IPS-NIHi11 (cell line): Measurements from ENCODE around the gene TSSC4.

ENCODE experiments used
- DNase-seq: peaks from one replicate; pipeline ENCODE4 v3.0.0; 2012; ENCODE audit warnings: mixed read lengths, low spot score

TSSC4 gene

DNA sequence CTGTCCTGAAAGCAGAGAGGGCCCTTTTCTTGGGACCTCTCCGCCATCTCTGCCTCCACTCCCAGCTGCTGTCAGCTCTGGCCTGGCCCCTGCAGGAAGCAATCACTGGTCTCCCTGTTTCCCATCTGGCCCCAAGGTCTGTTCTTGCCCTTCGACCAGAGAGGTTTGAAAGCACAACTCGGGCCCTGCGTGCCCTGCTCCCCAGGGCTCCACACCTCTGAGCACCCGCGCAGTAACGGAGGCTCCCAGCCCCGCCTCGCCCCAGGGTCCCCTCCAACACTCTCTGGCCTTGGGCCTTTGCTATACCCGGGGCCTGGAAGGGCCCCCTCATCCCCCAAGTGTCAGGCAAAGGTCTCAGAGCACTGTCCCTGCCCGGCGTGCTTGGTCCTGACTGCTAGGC, 31.2 kb upstream of the TSSC4 start:
- no peak for DNase-seq

DNA sequence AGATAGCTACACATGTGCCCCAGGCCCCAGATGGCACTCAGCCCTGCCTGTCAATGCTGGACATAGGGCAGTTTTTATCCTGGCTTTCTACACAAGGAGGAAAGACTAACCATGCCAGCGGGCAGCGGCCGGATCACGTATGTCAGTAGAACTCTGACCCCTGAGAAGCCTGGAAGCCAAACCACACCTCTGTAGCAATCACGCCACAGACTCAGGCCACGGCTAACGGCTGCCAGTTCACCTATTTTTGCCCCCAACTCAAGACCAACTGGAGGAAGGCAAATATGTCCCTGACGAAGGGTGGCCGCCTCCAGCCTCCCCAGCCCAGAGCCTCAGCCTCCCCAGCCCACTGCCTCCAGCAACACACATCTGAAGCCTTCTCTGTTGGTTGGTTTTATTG, 30.7 kb upstream of the TSSC4 start:
- no peak for DNase-seq

DNA sequence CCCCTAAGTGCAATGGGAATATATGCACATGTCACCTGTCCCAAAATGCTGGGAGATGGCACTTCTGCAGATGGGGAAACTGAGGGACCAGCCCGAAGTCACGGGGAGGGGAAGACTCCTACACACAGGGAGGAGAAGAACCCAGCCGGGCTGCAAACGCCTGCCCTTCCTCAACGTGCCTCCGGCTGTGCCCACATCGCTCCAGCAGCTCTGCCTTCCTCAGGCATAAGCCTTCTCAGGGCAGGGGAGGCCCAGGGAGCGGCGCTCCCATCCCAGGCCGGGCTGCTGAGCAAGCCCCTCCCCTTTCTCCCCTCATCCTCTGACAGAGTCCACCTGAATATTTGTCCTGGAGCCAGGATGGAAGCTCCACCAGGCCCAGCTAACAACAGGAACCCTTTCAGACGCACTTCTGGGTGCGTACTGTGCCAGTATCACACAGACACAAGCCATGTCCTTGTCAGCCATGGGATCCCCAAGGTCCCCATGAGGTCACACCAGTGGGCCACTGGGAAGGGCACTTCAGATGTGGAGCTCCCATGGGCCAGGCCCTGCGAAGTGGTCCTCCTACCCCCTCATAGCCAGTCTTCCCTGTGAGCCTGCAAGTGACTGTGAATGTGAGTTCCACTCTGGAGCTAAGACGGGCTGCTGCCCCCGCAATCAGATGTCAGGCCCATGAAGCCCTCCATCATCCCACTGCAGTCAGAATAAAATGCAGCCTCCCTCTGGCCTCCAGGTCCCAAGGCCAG, 25.9 kb upstream of the TSSC4 start:
- no peak for DNase-seq

DNA sequence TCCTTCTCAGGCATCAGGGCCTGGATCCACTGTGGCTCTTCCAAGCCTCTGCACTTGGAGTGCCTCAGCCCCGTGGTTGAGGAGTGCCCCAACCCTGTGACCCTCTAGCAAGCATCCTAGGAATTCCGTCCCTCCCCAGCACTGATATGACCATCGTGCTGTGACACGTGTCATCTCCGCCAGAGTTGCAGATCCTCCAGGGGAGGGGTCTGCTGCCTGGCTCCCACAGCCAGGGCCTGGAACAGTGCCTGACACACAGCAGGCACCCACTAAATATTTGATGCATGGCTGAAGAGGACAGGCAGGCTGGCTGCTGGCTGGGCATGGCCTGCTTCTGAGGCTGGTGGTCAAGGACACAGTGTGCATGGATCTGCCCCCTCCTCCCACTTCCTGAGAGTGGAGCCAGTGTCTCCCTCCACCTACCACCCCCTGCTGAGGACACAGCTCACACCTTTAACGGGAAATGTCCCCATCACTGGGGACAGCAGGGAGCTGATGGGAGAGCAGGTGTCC, 25.2 kb upstream of the TSSC4 start:
- DNase-seq, result no peak

DNA sequence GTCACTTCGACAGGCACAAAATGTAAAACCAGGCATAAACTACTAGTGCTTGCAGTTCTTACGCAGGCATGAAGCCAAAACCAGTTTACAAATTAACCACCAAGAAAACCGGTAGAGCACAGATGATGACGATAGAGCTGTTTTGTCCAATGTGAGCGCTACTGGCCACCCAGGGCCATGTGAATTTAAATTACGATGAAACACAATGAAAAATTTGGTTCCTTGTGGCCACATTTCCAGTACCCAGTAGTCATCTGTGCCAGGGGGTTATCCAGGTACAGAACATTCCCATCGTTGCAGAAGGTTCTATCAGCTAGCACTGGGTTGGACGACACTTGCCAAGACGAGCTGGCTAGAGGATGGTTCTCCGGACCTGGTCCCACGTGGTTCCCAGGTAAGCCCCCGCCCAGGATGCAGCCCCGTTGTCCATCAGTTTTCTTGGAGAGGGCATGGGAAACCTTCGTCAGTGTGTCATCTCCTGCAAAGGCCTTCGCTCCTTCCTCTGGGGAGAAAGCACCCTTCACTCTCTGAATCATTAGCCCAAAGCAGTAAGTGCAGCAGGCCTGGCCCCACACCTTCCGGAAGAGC, 24.5 kb upstream of the TSSC4 start:
- no peak for DNase-seq

DNA sequence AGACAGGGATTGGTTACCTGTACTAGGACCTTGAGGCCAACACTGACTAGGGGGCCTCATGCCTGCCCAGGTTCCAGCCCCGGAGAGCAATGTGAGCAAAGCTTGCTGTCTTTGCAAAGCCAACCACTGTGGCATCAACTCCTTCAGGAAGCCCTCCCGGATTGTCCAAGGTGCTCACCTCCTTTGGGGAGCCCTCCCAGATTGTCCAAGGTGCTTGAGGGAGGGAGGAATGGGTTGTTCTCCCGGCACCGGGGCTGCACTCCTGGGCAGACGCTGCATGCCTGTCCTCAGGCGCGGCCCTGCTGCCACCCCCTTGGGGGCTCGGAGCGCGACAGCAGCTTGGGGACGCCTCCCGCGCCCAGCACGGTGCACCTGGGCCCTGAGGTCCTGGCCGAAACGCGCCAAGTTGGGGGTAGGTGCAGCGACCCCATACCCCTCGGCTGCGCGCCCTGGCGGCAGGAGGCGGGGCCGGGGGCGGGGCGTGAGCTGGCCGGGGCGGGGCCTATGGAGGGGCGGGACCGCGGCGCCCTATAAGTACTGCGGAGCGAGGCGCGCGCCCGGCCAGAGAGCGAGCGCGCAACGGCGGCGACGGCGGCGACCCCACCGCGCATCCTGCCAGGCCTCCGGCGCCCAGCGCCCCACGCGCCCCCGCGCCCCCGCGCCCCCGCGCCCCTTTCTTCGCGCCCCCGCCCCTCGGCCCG, 23.6 kb upstream of the TSSC4 start, which contains the start of gene CD81:
TSS of gene CD81 (plus strand) at position 560 of the 701 bp plus-strand sequence. CDS start 240 bp downstream, outside the sequence.
- peak; percentile 97 for DNase-seq

DNA sequence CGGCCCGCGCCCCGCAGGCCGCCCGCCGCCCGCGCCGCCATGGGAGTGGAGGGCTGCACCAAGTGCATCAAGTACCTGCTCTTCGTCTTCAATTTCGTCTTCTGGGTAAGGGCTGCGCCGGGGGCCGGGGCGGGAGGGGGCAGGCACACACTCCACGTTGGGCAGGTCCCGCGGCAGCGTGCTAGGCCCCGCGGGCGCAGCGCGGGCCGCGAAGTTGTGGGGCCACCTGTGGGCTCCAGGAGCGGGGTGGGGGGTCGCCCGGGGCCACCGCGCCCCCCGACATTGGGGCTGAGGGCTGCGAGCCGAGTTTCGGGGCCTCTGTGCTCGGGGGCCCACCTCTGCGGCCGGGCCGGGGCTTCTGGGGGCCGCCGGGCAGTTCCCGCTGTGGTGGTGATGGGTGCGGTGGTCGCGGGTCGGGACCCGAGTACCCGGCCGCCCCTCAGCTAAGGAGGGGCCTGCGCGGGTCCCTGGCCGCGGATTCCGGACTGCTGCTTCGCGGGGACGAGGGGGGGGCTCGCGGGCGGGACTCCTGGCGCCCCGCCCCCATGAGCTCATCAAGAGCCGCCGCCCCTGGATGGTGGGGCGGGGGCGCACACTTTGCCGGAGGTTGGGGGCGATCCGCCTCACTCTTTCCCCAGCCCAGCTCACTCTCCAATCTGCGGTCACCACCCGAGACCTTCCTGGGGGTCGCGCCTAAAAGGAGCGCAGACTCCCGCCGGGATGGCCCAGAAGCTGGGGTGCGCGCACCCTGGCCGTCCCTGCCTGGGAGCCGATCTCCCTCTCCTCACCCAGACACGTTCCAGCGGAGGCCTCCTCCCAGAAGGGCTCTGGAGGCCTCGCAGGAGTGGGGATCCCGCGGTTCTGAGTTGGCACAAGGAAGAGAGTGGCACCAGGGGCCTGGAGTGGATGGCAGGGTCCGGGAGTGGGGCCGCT, 22.8 kb upstream of the TSSC4 start:
- DNase-seq, result peak; percentile 88

DNA sequence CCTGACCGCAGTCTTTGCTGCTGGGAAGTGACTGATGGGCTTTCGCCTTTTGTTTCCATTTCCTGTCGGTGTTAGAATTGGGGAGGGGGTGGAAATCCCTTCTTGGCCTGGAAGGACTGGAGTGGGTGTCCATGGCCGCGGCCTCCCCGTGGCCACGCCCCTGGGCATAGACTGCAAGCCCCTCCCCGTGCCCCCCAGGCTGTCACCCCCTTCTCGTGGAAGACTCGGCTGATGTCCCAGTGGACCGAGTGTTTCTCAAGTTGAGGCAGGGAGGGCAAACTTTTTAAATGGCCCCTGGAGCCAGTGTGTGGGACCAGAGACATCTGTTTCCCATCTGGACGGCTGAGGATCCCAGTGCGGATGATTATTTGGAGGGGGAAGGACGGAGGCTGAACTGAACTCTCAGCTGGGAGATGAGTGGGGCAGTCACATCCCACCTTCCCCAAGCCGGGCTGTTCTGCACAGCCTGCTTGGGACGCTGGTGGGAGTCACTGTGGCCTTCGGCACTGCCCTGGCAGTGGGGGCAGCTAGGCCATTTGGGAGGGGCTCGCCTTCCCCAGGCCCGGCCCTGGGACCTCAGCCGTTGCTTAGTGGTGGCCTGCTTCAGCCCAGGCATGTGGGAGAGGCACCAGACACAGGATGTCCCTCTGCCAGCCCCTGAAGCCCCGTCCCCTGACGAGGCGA, 21.9 kb upstream of the TSSC4 start:
- DNase-seq, result no peak

DNA sequence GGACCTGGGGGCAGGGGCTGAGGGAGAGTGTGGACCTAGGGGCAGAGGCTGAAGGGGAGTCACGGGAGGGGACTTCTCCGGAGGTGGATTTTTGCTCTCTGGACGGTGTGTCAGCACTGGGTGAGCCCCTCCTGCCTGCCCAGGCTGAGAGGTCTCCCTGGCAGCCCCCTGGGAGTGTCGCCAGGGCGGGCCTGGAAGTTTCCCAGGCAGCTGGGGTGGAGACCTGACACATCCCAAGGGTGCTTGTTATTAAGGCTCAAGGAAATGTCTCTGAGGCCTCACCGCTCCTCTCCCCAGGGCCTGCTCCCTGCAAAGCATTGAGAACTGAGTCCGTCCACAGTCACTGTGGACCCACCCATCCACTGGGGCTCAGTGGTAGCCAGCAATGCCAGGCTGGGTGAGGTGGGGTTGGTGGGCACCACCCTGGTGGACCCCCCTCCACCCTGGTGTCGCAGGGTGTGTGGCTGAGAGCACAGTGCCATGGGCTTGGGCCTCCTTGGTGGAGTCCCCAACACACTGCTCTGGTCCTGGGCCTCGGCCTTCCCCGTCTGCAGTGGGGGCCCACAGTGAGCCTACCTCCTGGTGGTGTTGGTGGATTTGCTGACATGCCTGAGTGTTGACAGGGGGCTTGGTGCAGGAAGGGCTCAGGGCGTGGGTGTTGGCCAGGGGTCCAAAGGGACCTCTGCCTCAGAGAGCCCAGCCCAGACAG, 20.9 kb upstream of the TSSC4 start:
- DNase-seq, result no peak

DNA sequence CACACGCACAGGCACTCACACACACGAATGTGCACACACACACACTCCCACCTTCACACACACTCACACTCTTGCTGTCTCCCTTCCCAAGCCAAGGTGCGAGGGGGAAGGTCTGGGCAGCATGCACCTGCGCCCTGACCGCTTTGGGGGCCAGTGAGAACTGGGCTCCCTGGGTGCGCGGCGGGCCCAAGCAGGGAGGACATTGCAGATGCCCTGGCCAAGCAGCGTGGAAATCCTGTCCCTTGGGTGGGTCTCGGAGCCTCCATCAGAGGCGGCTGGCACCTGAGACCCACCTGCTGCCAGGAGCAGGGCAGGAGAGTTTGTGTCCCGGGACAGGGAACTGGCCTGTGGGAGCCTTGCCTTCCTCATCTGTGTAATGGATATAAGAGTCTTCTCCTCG, 20.2 kb upstream of the TSSC4 start:
- no peak for DNase-seq

DNA sequence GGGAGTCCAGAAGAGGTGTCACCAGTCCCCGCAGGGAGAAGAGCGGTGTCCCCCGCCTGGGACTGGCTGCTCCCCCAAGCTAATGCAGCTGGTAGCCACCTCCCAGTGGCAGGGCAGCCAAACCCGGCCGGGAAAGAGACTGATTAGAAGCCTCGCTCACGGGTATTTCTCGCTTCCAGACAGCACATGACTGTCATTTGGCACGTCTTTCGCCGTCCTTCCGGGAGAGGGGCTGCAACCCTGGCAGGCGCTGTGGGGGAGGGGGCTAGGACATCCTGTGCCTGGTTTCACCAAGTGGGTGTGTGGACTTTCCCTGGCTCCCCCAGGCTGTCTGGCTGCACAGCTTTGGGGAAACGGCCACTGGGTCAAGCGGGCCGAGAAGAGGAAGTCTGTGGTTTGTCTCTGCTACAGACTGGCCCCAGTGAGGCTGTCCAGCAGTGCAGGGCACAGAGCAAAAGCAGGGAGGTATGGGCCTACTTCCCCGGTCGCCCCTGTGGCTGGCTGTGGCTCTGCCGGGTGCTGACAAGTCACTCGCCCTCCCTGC, 19.7 kb upstream of the TSSC4 start:
- DNase-seq, result no peak

DNA sequence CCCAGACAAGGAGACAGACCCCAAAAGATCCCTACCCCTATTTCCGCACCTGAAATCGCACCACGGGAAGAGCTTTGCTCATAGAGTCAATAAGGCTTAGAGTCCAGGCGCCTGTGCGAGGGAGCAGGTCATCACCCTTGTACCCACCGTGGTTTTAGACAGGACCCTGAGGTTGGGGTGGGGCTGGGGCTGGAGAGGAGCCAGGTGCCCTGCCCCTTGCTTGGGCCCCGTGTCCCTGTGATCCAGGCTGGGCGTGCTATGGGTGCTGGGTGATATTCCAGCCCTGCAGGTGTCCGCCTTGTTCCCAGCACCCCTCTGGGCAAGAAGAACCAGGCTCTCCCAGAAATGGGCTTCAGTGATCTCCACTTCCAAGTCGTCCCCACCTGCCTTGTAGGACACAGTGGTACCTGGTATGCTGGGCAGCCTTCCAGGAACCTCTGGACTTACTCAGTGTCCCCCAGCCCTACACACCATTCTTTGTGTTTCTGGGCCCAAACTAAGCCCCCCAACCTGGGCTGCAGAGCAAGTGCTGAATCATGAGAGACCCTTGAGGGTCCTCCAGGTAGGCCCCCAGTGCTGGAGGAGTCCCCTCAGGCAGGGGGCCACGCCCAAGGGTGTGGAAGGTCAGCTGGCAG, 18.9 kb upstream of the TSSC4 start:
- DNase-seq, result no peak

DNA sequence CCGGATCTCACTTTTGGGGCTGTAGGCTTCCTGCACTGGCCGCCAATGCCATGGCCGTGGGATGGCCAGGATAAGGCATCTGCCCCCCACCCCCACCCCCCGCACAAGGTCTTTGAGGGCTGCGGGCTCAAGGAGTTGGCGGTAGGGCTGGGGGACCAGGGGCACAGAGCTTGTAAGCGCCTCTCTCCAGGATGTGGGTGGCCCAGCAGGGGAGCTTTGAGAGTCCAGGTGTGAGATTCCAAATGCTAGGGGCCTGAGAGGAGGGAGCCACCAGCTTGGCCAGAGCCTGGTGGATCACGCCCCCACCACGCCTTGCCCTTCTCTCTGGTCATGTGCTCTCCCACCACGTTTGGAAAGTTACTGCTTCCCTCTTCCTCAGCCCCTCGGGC, 18.4 kb upstream of the TSSC4 start:
- DNase-seq, result no peak

DNA sequence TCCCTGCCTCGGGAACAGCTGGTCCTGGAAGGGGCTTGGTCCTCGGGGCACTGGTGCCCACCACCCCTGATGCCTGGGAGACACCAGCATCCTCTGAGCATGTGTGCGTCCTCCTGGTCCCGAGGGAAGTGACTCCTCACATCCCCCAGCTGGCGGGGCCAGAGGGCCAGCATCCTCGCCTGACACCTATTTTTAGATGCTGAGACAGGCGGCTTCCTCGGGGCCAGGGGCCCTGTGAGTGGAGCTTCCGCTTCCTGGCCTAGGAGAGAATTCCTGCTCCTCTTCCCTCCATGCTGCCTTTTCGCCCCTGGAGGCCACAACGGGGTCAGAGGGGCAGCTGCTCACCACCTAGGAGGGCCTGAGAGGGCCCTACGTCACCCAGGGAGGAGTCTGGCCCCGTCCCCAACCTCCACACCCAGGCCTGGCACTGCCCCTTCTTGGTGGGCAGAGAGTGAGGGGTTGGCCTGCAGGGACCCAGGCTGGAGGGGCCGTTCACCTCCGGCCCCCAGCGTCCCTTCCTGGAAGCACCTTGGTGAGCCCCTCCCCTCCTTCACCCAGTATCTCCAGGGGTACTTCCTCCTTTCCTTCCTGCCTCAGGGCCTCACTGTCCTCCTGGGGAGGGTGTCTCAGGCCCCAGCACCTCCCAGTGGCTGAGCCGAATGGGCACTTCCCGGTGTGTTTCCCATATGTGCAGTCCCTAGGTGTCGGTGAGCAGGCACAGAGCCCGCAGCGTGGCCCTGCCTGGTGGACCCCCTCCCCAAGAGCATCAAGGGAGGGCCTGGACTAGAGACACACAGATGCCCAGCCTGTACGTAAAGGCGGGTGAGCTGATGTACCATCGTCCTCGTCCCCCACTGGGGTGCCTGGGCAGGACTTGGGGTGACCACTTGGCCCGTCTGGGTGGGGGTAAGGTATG, 17.4 kb upstream of the TSSC4 start:
- no peak for DNase-seq

DNA sequence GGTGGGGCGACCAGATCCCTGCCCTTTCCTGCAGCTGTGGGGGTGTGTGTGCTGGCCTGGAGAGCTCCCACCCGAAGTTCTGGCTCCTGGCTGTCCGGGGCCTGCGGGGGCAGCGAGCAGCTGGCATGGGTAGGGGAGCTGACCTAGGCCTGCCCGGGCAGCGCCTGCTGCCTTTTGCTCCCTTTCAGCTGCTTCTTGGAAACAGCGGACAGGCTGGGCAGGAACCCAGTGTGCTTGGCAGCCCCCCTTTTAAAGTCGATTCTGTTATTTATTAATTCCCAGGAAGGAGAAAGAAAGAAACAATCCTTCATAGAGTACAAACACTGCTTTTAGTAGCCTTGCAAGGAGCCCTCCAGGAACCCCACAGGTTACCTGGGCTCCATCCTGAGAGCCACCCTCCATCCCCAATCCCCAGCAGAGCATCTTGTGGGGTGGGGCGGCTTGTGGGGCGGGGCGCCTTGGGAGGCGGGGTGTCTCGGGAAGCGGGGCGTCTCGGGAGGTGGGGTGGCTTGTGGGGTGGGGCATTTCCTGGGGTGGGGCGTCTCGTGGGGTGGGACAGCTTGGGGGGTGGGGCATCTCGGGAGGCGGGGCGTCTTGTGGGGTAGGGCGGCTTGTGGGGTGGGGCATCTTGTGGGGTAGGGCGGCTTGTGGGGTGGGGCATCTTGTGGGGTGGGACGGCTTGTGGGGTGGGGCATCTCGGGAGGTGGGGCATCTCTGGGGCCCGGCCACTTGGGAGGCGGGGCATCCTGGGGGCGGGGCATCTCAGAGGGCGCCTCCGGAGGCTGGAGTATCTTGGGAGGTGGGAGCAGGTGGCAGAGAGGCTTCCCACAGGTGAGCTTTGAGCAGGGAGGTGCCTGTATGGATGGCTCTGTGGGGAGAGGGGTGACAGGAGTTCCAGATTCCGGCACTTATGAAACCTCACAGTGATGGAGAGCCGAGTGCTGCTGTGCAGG, 16.4 kb upstream of the TSSC4 start:
- DNase-seq, result peak; percentile 78

DNA sequence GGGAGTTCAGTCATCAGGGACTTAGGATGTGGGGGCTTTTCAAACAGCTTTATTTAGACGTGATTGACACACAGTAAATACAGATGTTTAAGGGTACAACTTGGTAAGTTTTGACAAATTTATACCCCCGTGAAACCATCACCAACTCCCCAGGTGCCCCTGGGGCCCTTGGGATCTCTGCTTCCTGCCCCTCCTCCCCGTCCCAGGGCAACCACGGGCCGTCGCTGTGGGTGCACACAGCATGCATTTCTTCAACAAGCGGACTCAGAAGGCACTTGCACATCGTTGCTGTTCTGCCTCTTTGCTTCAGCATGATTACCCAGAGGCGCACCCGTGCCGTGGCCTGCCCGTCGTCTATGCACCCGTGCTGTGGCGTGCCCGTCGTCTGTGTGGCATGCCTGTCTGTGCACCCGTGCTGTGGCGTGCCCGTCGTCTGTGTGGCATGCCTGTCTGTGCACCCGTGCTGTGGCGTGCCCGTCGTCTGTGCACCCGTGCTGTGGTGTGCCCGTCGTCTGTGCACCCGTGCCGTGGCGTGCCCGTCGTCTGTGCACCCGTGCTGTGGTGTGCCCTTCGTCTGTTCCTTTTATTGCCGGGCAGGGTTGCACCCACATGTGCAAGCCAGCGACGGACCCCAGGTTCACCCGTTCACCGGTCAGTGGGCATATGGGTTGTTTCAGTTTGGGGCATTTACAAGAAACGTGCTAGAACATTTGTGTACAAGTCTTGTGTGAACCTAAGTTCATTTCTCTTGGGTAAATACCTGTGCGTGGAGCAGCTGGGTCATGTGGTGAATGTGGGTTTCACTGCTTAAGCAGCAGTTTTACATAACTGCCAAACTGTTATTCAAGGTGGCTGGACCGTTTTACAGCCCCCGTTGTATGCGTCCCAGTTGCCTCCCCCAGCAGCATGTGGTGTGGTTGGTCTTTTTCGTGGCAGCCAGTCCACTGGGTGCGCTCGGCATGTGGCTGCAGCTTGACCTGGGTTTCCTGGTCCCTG, 15.1 kb upstream of the TSSC4 start:
- DNase-seq, result no peak
